OCI-LY1 (cell line): ENCODE results near the gene JAK1.

Experiments
- H2AFZ ChIP-seq: fragments of 200-600 bp; sonication (generic), shearing (Covaris generic); 2 replicates; pipeline ENCODE4 v1.6.0; 2014; ENCODE audit warnings: antibody characterized with exemption, mild to moderate bottlenecking, low read length
- H3F3A ChIP-seq: fragments of 200-600 bp; sonication (generic), shearing (Covaris generic); 2 replicates; pipeline ENCODE4 v1.6.0; 2014; ENCODE audit warnings: mild to moderate bottlenecking, antibody characterized with exemption, low read length, moderate library complexity; ENCODE audit not compliant: insufficient read depth
- H3K27ac ChIP-seq: fragments of 200-600 bp; sonication (generic); 2 replicates; pipeline ENCODE4 v1.5.1; 2014; ENCODE audit warnings: low read length, mixed run types, mild to moderate bottlenecking, low read depth; ENCODE audit not compliant: poor library complexity, severe bottlenecking
- H3K27me3 ChIP-seq: fragments of 200-600 bp; sonication (generic); 2 replicates; pipeline ENCODE4 v1.6.0; 2014; ENCODE audit warnings: antibody characterized with exemption, mild to moderate bottlenecking, low read length, moderate library complexity; ENCODE audit not compliant: insufficient read depth
- H3K36me3 ChIP-seq: fragments of 200-600 bp; sonication (generic); 2 replicates; pipeline ENCODE4 v1.6.1; 2014; ENCODE audit warnings: mild to moderate bottlenecking, antibody characterized with exemption, low read length, moderate library complexity, mixed read lengths; ENCODE audit not compliant: insufficient read depth
- H3K4me1 ChIP-seq: fragments of 200-600 bp; sonication (generic); 2 replicates; pipeline ENCODE4 v1.5.1; 2014; ENCODE audit warnings: mild to moderate bottlenecking, low read length, moderate library complexity; ENCODE audit not compliant: insufficient read depth, severe bottlenecking
- H3K4me2 ChIP-seq: fragments of 200-600 bp; sonication (generic), shearing (Covaris generic); 2 replicates; pipeline ENCODE4 v1.6.1; 2014; ENCODE audit warnings: low read length
- H3K4me3 ChIP-seq: fragments of 200-600 bp; sonication (generic); 2 replicates; pipeline ENCODE4 v1.5.1; 2014; ENCODE audit warnings: low read length, low read depth, mild to moderate bottlenecking, mixed read lengths; ENCODE audit not compliant: poor library complexity, severe bottlenecking
- H3K79me2 ChIP-seq: fragments of 200-600 bp; shearing (Covaris generic); 2 replicates; pipeline ENCODE4 v1.6.1; 2016; ENCODE audit warnings: mixed run types, low read length, mixed read lengths; ENCODE audit not compliant: insufficient read depth
- H3K9ac ChIP-seq: fragments of 200-600 bp; sonication (generic), shearing (Covaris generic); 2 replicates; pipeline ENCODE4 v1.6.1; 2014; ENCODE audit warnings: mild to moderate bottlenecking, low read length, mixed read lengths
- H3K9me2 ChIP-seq: fragments of 200-600 bp; sonication (generic), shearing (Covaris generic); 2 replicates; pipeline ENCODE4 v1.6.1; 2014; ENCODE audit warnings: low read depth, mild to moderate bottlenecking, low read length, mixed read lengths
- H3K9me3 ChIP-seq: fragments of 200-600 bp; shearing (Covaris generic); 2 replicates; pipeline ENCODE4 v1.6.1; 2014; ENCODE audit warnings: low read length, mixed read lengths
- H4K20me1 ChIP-seq: fragments of 200-600 bp; sonication (generic), shearing (Covaris generic); 2 replicates; pipeline ENCODE4 v1.6.0; 2016; ENCODE audit warnings: mild to moderate bottlenecking, low read length; ENCODE audit not compliant: insufficient read depth
- CTCF ChIP-seq: fragments of 200-600 bp; sonication (generic), shearing (Covaris generic); IDR thresholded peaks from 2 replicates; pipeline ENCODE4 v1.5.1; 2017; ENCODE audit warnings: mild to moderate bottlenecking, antibody characterized with exemption, low read length, moderate library complexity, mixed read lengths
- EZH2 ChIP-seq: fragments of 200-600 bp; sonication (generic), shearing (Covaris generic); IDR thresholded peaks from 2 replicates; pipeline ENCODE4 v1.8.0; 2017; ENCODE audit warnings: borderline replicate concordance, mixed run types, mild to moderate bottlenecking, antibody characterized with exemption, low read length, moderate library complexity, mixed read lengths

Gene JAK1

GRCh38 chr1:64935551-64936155 lies 30.7 kb downstream of the JAK1 start:
- Histone ChIP-seq H3K79me2 (no peaks in the 10 kb centered on the region; the same call in 1 of the 2 replicates), H3K4me2 (no peak overlapping the region), H3K27me3 (no peaks in the 10 kb centered on the region), H3F3A (no peaks in the 10 kb centered on the region), H3K4me1 (no peaks in the 10 kb centered on the region), H4K20me1 (peaks cover 10% of the 10 kb centered on the region; the same call in 1 of the 2 replicates), H3K9me2 (no peaks in the 10 kb centered on the region), H3K9ac (no peak overlapping the region), H3K36me3 (no peaks in the 10 kb centered on the region), H2AFZ (no peak overlapping the region), H3K27ac (no peak overlapping the region), H3K4me3 (no peak overlapping the region), H3K9me3 (no peaks in the 10 kb centered on the region)
- TF ChIP-seq CTCF (no peak), EZH2 (no peak)

GRCh38 chr1:64934878-64935275 lies 31.5 kb downstream of the JAK1 start:
- Histone ChIP-seq H3K4me1 (no peaks in the 10 kb centered on the region), H4K20me1 (peaks cover 10% of the 10 kb centered on the region; the same call in 1 of the 2 replicates), H3K27ac (no peak overlapping the region), H3K4me2 (no peak overlapping the region), H3K9me3 (no peaks in the 10 kb centered on the region), H2AFZ (no peak overlapping the region), H3F3A (no peaks in the 10 kb centered on the region), H3K4me3 (no peak overlapping the region), H3K79me2 (no peaks in the 10 kb centered on the region; the same call in 1 of the 2 replicates), H3K36me3 (no peaks in the 10 kb centered on the region), H3K9me2 (no peaks in the 10 kb centered on the region), H3K9ac (no peak overlapping the region), H3K27me3 (no peaks in the 10 kb centered on the region)
- TF ChIP-seq EZH2 (no peak), CTCF (no peak)

DNA sequence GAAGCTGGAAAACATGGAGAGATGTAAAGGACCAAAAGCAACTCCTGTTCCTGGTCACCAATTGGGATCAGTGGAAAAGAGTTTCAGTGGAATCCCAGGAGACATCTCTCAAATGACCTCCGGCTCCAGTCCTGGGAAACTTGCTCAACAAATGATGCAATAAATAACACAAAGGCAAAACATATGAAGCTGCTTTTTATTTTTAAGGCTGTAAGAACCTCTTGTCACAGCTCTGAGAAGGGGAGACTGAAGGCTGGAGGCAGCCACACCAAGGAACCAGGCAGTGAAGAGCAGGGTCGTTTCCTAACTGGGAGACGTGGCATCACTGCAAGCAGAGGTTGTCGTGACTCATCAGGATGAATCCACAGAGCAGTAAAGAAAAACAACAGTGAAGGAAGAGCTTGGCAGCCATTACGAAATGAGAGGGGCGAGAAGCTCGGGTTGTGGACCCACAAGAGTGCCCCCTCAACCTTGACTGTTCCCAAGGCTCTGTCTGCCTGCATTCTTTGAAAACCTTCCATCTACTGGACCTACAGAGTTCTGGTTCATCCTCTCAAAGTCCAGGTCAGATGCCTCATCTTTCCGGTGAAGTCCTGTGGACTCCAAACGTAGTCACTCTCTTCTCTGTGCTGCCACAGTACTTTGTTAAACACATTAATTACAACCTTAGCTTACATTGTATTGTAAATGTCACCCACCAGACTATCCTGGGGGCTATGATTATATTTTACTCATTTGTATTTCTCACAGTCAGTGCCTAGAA lies 32.1 kb downstream of the JAK1 start:
- Histone ChIP-seq H3K4me3 (no peak overlapping the region), H2AFZ (no peak overlapping the region), H3K4me2 (no peak overlapping the region), H3K9ac (no peak overlapping the region), H3K4me1 (no peaks in the 10 kb centered on the region), H3K9me3 (no peaks in the 10 kb centered on the region), H3K27me3 (no peaks in the 10 kb centered on the region), H4K20me1 (peaks cover 10% of the 10 kb centered on the region; the same call in 1 of the 2 replicates), H3K9me2 (no peaks in the 10 kb centered on the region), H3K79me2 (no peaks in the 10 kb centered on the region; the same call in 1 of the 2 replicates), H3K36me3 (no peaks in the 10 kb centered on the region), H3K27ac (no peak overlapping the region), H3F3A (no peaks in the 10 kb centered on the region)
- no peak for TF ChIP-seq CTCF
- TF ChIP-seq EZH2, result no peak
